LoVo (cell line): ENCODE results near the gene SPEG.
A peak's percentile ranks its signal among the peaks of the same experiment; 100 is the strongest.

ENCODE experiments used
- DNase-seq: peaks from one replicate; pipeline ENCODE4 v3.0.0-alpha.2; 2016; ENCODE audit warnings: low spot score

Gene SPEG

DNA sequence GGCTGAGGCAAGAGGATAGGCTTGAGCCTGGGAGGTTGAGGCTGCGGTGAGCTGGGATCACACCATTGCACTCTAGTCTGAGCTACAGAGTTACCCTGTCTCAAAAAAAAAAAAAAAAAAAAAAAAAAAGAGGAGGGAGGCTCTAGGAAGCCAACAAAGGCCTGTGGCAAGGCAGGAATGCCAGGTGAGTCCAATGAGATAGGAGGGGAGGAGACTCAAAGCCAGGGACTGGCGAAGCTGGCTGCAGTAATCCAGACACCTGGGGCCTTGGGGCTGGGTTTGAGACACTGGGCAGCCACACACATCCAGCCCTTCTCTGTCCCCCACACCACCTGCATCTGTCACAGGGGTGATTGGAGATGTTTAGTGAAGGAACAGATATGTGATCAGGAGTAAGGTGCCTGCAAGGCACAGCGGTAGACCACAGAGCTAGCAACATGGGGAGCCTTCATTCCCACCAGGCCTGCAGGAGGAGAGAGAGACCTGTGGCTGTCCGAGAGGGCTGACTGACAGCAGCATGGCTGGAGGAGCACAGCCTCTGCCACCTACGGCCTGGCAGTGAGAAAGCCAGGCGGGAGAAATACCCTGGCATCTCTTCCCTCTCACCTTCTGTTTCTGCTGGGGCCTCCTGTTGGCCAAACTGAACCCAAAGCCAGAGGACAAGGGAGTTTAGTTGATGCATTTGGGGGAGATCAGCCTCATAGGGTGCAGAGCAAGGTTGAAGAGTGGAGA is 99.5 kb downstream of the SPEG start:
- DNase-seq: no peak

DNA sequence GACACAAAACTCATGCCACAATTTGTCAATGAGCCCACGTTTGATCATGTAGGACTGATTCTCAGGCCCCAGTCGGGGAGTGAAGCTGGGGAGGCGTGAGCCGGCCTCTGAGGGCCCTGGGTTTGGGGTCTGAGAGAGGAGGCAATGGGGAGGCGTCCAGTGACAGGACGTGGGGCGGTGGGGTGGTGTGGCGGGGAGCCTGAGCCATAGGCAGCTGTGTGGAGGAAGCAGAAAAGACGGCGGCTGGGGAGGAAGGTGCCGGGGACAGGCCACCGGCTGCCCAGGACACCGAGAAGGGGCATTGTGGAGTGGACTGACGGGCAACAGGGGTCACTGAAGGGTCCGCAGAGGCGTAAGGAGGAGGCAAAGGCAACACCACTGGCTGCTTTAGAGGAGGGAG is 101.8 kb downstream of the SPEG start:
- no peak for DNase-seq

GRCh38 chr2:219536967-219537366 is 102.3 kb downstream of the SPEG start:
- DNase-seq: no peak

DNA sequence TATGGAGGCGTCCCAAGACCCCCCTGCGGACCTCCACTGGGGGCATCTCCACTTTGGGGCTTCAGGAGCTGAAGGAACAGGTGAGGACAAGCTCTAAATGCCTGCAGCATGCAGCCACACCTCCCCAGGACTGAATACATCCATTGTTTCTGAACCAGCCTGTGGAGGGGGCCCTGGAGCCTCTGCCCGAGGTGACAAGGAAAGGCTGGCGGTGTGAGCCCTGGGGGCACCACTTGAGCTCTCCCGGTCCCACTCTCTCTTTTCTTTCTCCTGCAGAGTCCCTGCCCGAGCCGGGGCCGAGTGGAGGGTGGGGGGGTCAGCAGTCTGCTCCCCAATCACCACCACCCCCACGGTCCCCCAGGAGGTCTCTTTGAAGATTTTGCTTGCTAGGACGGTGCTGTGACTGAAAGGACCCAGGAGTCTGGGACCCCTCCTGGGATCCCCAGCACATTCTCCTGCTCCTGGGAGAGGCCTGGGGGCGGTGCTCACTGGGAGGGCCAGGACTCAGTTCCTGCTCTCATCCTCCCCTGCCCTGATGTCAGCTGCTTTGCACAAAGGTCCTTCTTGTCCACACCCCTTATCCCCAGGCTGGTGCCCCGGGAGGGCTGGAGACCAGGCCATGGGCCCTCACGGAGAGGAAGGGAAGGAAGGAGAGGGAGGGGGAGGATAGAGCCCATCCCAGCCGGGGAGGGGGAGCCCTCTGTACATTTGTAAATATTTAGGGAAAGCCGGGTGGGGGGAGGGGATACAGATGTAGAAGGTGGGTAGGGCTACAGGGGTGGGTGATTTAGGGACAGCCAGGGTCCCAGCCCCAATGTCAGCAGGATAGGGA is 103.2 kb downstream of the SPEG start:
- no peak for DNase-seq

DNA sequence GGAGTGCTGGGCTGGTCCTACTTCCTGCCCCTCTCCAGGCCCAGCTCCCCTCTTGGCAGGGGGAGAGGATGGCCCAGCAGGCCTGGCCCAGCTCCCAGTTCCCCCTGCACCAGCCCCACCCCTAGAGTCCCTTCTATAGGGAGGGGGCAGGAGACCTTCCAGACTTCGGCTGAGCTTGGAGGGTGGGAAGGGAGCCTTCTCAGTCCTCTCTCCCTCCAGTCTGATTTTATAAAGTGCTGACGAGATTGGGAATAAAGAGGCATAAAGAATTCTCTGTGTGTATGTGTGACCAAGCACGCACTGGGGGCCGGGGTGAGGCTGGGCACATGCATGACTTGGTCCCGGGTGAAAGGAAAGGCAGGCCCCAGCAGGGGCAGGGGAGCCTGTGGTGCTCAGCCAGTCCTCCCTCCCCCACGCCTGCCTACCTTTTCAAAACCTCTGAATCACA is 103.9 kb downstream of the SPEG start:
- no peak for DNase-seq

GRCh38 chr2:219538956-219539788 is 104.5 kb downstream of the SPEG start:
- no peak for DNase-seq

DNA sequence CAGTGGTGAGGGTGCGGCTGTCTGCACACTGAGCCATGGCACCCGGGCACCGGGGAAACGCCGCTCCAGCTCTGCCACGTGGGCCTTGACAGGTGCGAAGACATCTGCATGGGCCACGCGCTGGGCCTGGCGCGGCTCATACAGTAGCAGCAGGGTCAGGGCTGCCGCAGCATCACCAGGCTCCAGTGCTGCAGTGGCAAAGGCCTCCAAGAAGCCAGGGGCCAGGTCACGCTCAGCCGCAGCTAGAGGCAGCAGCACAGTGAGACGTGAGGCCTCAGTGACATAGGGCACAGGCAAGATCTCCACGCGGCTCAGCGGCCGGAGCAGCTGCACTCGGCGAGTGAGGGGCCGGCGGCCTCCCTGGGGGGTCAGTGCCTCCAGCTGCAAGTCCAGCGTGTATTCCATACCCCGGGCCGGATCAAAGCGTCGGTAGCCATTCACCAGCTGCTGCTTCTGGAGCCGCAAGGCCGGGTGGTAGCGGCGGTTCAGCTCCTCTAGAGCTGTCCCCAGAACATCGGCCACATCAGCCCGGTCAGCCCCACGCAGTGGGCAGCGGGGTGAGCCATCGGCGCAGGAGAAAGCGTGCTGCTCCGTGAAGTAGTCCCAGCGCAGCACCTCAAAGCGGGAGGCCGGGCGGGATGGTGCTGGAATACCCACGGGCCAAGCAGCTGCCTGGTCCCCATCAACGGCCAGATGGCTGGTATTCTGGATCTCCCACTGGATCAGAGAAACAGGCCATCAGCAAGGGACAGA is 105.5 kb downstream of the SPEG start:
- no peak for DNase-seq

GRCh38 chr2:219540784-219541504 is 106.3 kb downstream of the SPEG start:
- DNase-seq: no peak

DNA sequence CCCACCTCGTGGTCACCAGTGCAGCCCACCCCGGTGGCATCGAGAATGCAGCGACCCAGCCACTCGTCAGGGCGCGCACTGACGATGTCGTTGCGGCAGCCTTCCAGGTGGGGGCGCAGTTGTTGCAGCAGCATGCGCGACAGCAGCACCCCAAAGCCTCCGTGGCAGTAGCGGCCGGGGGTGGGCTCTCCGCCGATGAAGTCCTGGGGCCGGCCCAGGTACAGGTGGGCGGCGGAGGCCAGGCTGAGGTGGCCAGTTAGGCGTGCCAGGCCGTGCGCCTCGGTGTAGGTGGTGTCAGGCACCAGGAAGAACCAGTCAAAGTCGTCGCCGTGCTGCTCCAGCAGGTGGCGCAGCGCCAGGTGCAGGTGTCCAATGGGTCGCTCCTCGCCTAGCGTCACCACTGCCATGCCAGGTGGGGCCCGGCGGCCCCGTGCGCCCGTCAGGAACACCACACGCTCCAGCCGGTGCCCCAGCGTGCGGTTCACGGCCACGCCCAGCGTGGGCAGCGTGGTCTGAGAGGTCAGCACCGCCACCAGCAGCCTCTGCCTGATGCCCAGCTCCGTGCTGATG is 107.1 kb downstream of the SPEG start:
- DNase-seq: peak; percentile 93

GRCh38 chr2:219542931-219543595 is 108.4 kb downstream of the SPEG start:
- DNase-seq: peak; percentile 14

DNA sequence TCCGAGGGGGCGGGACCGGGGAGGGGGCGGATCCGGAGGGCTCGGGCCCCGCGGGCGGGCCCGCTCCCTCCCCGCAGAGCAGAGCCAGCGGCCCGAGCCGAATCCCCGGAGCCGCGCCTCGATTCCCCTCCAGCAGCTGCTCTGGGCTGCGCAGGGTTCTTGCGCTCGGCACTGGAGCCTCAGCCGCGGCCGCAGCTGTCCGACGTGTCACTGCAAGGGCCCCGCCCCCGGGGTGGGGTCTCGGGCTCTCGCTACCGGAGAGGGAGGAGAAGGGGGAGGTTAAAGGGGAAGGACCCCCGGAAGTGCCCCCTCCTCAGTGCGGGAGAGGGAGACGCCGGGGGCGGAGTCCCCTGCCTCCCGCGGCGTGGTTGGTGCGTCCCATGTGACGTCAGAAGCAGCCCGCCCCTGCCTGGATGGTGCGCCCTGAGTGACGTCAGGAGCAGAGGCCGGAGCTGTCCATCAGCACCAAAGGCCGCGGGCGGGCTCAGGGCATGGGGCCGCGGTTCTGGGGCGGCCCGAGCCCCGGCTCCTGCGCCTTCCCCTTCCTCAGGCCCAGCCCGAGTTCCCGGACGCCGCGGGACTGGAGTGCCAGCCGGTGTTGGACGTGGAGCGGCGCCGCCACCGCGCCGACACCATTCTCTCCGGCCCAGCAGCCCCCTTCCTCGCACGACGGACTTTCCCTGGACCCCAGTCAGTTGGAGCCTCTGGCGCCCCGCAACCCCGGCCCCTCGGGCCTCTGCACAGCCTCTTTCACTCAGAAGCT is 109.1 kb downstream of the SPEG start, which contains the start of the genes CHPF and TMEM198:
TSS of gene CHPF (minus strand) at position 214 of the 763 bp plus-strand sequence. CDS start 271 bp downstream, outside the sequence.
TSS of gene TMEM198 (plus strand) at position 433 of the 763 bp plus-strand sequence. CDS start 700 bp downstream, outside the sequence.
- peak; percentile 94 for DNase-seq

- no peak for DNase-seq
Measured at GRCh38 chr2:219544567-219544966, 109.9 kb downstream of the SPEG start.

DNA sequence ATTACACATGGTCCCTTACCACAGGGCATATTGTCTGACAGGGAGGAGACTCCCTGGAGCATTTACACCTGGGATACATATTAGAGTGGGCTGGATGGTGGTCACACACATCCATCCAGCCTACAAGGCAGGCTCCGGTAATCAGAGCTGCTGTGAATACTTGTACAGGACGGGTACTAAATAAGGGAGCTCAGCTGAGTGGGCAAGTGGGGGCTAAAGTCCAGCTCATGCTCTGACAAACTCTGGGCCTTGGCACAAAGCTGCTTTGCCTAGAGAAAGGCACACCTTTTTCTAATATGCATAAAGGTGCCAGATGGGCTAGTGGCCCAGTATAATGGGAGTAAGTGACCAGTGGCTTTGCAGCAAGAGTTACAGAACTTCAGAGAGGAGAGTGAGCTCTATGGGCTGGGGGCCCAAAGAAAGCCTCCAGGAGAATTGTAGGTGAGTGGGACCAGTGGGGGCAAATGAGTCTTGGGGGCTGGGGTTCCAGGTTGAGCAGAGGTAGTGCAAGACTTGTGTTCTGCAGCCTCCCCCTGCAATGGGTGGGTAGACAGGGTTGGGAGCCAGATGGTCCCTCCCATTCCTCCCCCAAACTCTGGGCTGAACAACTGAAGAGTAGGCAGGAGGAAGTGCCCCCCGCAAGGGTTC is 110.8 kb downstream of the SPEG start:
- DNase-seq: no peak

DNA sequence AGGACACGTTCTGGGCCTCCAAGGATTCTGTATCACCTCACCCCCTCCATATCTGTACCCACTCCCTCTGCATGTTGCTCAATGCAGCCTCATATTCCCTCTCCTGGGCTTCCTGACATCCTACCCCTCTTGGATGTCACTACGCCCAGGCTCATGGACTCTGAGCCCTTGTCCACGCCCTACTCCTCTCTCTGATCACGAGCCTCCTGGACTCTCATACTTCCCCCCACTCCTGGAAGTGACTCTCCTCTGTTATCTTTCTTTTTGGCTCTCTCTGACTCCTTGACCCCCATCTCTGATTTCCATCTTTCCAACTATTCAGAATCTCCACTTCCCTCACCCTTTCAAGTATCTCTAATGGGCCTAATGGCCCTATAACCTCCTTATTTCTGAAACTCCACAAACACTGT is 111.3 kb downstream of the SPEG start:
- DNase-seq: no peak

DNA sequence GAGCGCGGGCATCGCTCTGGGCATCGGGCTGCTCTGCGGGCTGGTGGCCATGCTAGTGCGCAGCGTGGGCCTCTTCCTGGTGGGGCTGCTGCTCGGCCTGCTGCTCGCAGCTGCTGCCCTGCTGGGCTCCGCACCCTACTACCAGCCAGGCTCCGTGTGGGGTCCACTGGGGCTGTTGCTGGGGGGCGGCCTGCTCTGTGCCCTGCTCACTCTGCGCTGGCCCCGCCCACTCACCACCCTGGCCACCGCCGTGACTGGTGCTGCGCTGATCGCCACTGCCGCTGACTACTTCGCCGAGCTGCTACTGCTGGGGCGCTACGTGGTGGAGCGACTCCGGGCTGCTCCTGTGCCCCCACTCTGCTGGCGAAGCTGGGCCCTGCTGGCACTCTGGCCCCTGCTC is 113.0 kb downstream of the SPEG start:
- no peak for DNase-seq
